ENCODE results near the gene MTHFD1L.
"Not testable (repeated sequence)": the region's sequence is repeated elsewhere in the genome, so short reads cannot be mapped to it uniquely, and the experiment has no call there.

MTHFD1L gene

GRCh38 chr6:151125242-151125641 lies 259.7 kb downstream of the MTHFD1L start:
- not testable (repeated sequence) for H3K36me3 ChIP-seq (ENCODE audit: control insufficient read depth, insufficient read depth, low read length); H3K4me1 ChIP-seq (ENCODE audit: control insufficient read depth, insufficient read depth, low read length); H3K4me3 ChIP-seq (ENCODE audit: insufficient read depth, low read depth, low read length); H3K27ac ChIP-seq (ENCODE audit: insufficient read depth, low read depth, low read length, poor library complexity, severe bottlenecking); H3K9me3 ChIP-seq (ENCODE audit: control insufficient read depth, low read length); H3K27me3 ChIP-seq (ENCODE audit: control insufficient read depth, insufficient read depth, low read length, poor library complexity, severe bottlenecking)
- WGBS, 2 experiments = 85 to 90% methylated on average over 2 of the region's 2 CpGs

- 84 to 88% methylated on average over 4 to 5 of the region's 6 CpGs for WGBS, 2 experiments
- H3K4me3 ChIP-seq (ENCODE audit: insufficient read depth, low read depth, low read length); H3K27ac ChIP-seq (ENCODE audit: insufficient read depth, low read depth, low read length, poor library complexity, severe bottlenecking); H3K36me3 ChIP-seq (ENCODE audit: control insufficient read depth, insufficient read depth, low read length); H3K4me1 ChIP-seq (ENCODE audit: control insufficient read depth, insufficient read depth, low read length); H3K9me3 ChIP-seq (ENCODE audit: control insufficient read depth, low read length); H3K27me3 ChIP-seq (ENCODE audit: control insufficient read depth, insufficient read depth, low read length, poor library complexity, severe bottlenecking): not testable (repeated sequence)
Measured at GRCh38 chr6:151125651-151126416, 260.3 kb downstream of the MTHFD1L start.

GRCh38 chr6:151126417-151126724 lies 260.9 kb downstream of the MTHFD1L start:
- not testable (repeated sequence) for H3K9me3 ChIP-seq (ENCODE audit: control insufficient read depth, low read length); H3K4me3 ChIP-seq (ENCODE audit: insufficient read depth, low read depth, low read length); H3K27ac ChIP-seq (ENCODE audit: insufficient read depth, low read depth, low read length, poor library complexity, severe bottlenecking); H3K4me1 ChIP-seq (ENCODE audit: control insufficient read depth, insufficient read depth, low read length); H3K27me3 ChIP-seq (ENCODE audit: control insufficient read depth, insufficient read depth, low read length, poor library complexity, severe bottlenecking); H3K36me3 ChIP-seq (ENCODE audit: control insufficient read depth, insufficient read depth, low read length)
- whole genome bisulfite sequencing, 2 experiments = 94 to 97% methylated on average over 4 of the region's 4 CpGs

GRCh38 chr6:151127133-151127798 lies 261.8 kb downstream of the MTHFD1L start:
- H3K27ac ChIP-seq (ENCODE audit: insufficient read depth, low read depth, low read length, poor library complexity, severe bottlenecking); H3K4me1 ChIP-seq (ENCODE audit: control insufficient read depth, insufficient read depth, low read length); H3K9me3 ChIP-seq (ENCODE audit: control insufficient read depth, low read length); H3K27me3 ChIP-seq (ENCODE audit: control insufficient read depth, insufficient read depth, low read length, poor library complexity, severe bottlenecking); H3K4me3 ChIP-seq (ENCODE audit: insufficient read depth, low read depth, low read length); H3K36me3 ChIP-seq (ENCODE audit: control insufficient read depth, insufficient read depth, low read length): not testable (repeated sequence)
- WGBS, 2 experiments = 96% methylated on average over 5 of the region's 5 CpGs

GRCh38 chr6:151128763-151129370 lies 263.4 kb downstream of the MTHFD1L start:
- Histone ChIP-seq H3K36me3 (ENCODE audit: control insufficient read depth, insufficient read depth, low read length) (no peaks in the 10 kb centered on the region), H3K9me3 (ENCODE audit: control insufficient read depth, low read length) (no peaks in the 10 kb centered on the region), H3K27me3 (ENCODE audit: control insufficient read depth, insufficient read depth, low read length, poor library complexity, severe bottlenecking) (no peaks in the 10 kb centered on the region), H3K27ac (ENCODE audit: insufficient read depth, low read depth, low read length, poor library complexity, severe bottlenecking) (no peak overlapping the region), H3K4me1 (ENCODE audit: control insufficient read depth, insufficient read depth, low read length) (no peaks in the 10 kb centered on the region), H3K4me3 (ENCODE audit: insufficient read depth, low read depth, low read length) (no peak overlapping the region)
- 81 to 85% methylated on average over 5 of the region's 5 CpGs for WGBS, 2 experiments

- Histone ChIP-seq H3K27me3 (ENCODE audit: control insufficient read depth, insufficient read depth, low read length, poor library complexity, severe bottlenecking) (no peaks in the 10 kb centered on the region), H3K9me3 (ENCODE audit: control insufficient read depth, low read length) (no peaks in the 10 kb centered on the region), H3K27ac (ENCODE audit: insufficient read depth, low read depth, low read length, poor library complexity, severe bottlenecking) (no peak overlapping the region), H3K36me3 (ENCODE audit: control insufficient read depth, insufficient read depth, low read length) (no peaks in the 10 kb centered on the region), H3K4me1 (ENCODE audit: control insufficient read depth, insufficient read depth, low read length) (no peaks in the 10 kb centered on the region), H3K4me3 (ENCODE audit: insufficient read depth, low read depth, low read length) (no peak overlapping the region)
- 83 to 84% methylated on average over 5 to 6 of the region's 6 CpGs for WGBS, 2 experiments
Measured at GRCh38 chr6:151130329-151130728, 264.8 kb downstream of the MTHFD1L start.

- no peaks in the 10 kb centered on the region for H3K9me3 ChIP-seq (ENCODE audit: control insufficient read depth, low read length)
- no peak overlapping the region for H3K4me3 ChIP-seq (ENCODE audit: insufficient read depth, low read depth, low read length)
- H3K27me3 ChIP-seq (ENCODE audit: control insufficient read depth, insufficient read depth, low read length, poor library complexity, severe bottlenecking) = no peaks in the 10 kb centered on the region
- H3K36me3 ChIP-seq (ENCODE audit: control insufficient read depth, insufficient read depth, low read length) = no peaks in the 10 kb centered on the region
- WGBS, 2 experiments = 100% methylated on average over 1 to 3 of the region's 3 CpGs
- no peak overlapping the region for H3K27ac ChIP-seq (ENCODE audit: insufficient read depth, low read depth, low read length, poor library complexity, severe bottlenecking)
- H3K4me1 ChIP-seq (ENCODE audit: control insufficient read depth, insufficient read depth, low read length) = no peaks in the 10 kb centered on the region
Measured at GRCh38 chr6:151131324-151132007, 266.0 kb downstream of the MTHFD1L start.

- no peaks in the 10 kb centered on the region for H3K36me3 ChIP-seq (ENCODE audit: control insufficient read depth, insufficient read depth, low read length)
- no peaks in the 10 kb centered on the region for H3K9me3 ChIP-seq (ENCODE audit: control insufficient read depth, low read length)
- H3K27me3 ChIP-seq (ENCODE audit: control insufficient read depth, insufficient read depth, low read length, poor library complexity, severe bottlenecking) = no peaks in the 10 kb centered on the region
- no peak overlapping the region for H3K4me3 ChIP-seq (ENCODE audit: insufficient read depth, low read depth, low read length)
- H3K4me1 ChIP-seq (ENCODE audit: control insufficient read depth, insufficient read depth, low read length) = no peaks in the 10 kb centered on the region
- 63 to 66% methylated on average over 12 of the region's 12 CpGs for WGBS, 2 experiments
- no peak overlapping the region for H3K27ac ChIP-seq (ENCODE audit: insufficient read depth, low read depth, low read length, poor library complexity, severe bottlenecking)
Measured at GRCh38 chr6:151136141-151136755, 270.7 kb downstream of the MTHFD1L start.

GRCh38 chr6:151137542-151137941 lies 272.0 kb downstream of the MTHFD1L start:
- Histone ChIP-seq H3K9me3 (ENCODE audit: control insufficient read depth, low read length) (no peaks in the 10 kb centered on the region), H3K4me3 (ENCODE audit: insufficient read depth, low read depth, low read length) (no peak overlapping the region), H3K4me1 (ENCODE audit: control insufficient read depth, insufficient read depth, low read length) (no peaks in the 10 kb centered on the region), H3K27me3 (ENCODE audit: control insufficient read depth, insufficient read depth, low read length, poor library complexity, severe bottlenecking) (no peaks in the 10 kb centered on the region), H3K36me3 (ENCODE audit: control insufficient read depth, insufficient read depth, low read length) (no peaks in the 10 kb centered on the region), H3K27ac (ENCODE audit: insufficient read depth, low read depth, low read length, poor library complexity, severe bottlenecking) (no peak overlapping the region)
- 90 to 96% methylated on average over 6 of the region's 6 CpGs for WGBS, 2 experiments

GRCh38 chr6:151139524-151139923 lies 274.0 kb downstream of the MTHFD1L start:
- Histone ChIP-seq H3K27me3 (ENCODE audit: control insufficient read depth, insufficient read depth, low read length, poor library complexity, severe bottlenecking) (no peaks in the 10 kb centered on the region), H3K36me3 (ENCODE audit: control insufficient read depth, insufficient read depth, low read length) (no peaks in the 10 kb centered on the region), H3K9me3 (ENCODE audit: control insufficient read depth, low read length) (no peaks in the 10 kb centered on the region), H3K4me3 (ENCODE audit: insufficient read depth, low read depth, low read length) (no peak overlapping the region), H3K27ac (ENCODE audit: insufficient read depth, low read depth, low read length, poor library complexity, severe bottlenecking) (no peak overlapping the region), H3K4me1 (ENCODE audit: control insufficient read depth, insufficient read depth, low read length) (no peaks in the 10 kb centered on the region)
- WGBS, 2 experiments = 85 to 90% methylated on average over 11 of the region's 11 CpGs

All from ectodermal cell (in vitro differentiated cells).